Upper lobe of left lung (tissue), 4 donors: ENCODE data around the gene TMEM259.

Experiments used
- CTCF ChIP-seq, 6 experiments: fragments of 450-650 bp in 4 of 6; fragments of 200-600 bp in 2 of 6; sonication (generic) in 2 of 6; IDR thresholded peaks; one replicate each; pipeline ENCODE4 v1.5.1; 2016 to 2019; ENCODE audit warnings: antibody characterized with exemption in 6 of 6
- EP300 ChIP-seq, 4 donors: sonication (generic); formaldehyde crosslinking; IDR thresholded peaks; one replicate each; pipeline ENCODE4 v1.5.1; 2017; ENCODE audit warnings: antibody characterized with exemption in 4 of 4, control low read depth in 2 of 4
- POLR2A ChIP-seq, 4 donors: fragments of 450-650 bp; IDR thresholded peaks; one replicate each; pipeline ENCODE4 v1.5.1; 2016 to 2017; ENCODE audit warnings: antibody characterized with exemption in 4 of 4, mild to moderate bottlenecking in 2 of 4
- POLR2AphosphoS5 ChIP-seq, 2 donors: sonication (generic); formaldehyde crosslinking; IDR thresholded peaks; one replicate each; pipeline ENCODE4 v1.5.1; 2017; ENCODE audit warnings: antibody characterized with exemption in 2 of 2

GRCh38 chr19:992670-993055 lies 28.3 kb downstream of the TMEM259 start:
- TF ChIP-seq CTCF (IDR thresholded peaks at IDR 0.05) (no peak), POLR2AphosphoS5 (IDR thresholded peaks at IDR 0.05) (no peak), EP300 (IDR thresholded peaks at IDR 0.05) (no peak), POLR2A (IDR thresholded peaks at IDR 0.05) (no peak)
